AG09319 (cell line): Measurements from ENCODE around the gene BUB1B.
"Not testable (repeated sequence)": the region's sequence is repeated elsewhere in the genome, so short reads cannot be mapped to it uniquely, and the experiment has no call there.

Experiments
- DNase-seq: peaks from one replicate; pipeline ENCODE4 v3.0.0-alpha.2; 2010; ENCODE audit warnings: low read depth; ENCODE audit errors: extremely low read depth
- CTCF ChIP-seq: IDR thresholded peaks from 2 replicates; pipeline ENCODE4 v1.5.1; 2011; ENCODE audit warnings: low read depth, mild to moderate bottlenecking, inconsistent platforms, low read length, moderate library complexity

BUB1B gene

GRCh38 chr15:40130799-40131502 lies 29.9 kb upstream of the BUB1B start:
- no peak for DNase-seq
- TF ChIP-seq CTCF, result no peak

DNA sequence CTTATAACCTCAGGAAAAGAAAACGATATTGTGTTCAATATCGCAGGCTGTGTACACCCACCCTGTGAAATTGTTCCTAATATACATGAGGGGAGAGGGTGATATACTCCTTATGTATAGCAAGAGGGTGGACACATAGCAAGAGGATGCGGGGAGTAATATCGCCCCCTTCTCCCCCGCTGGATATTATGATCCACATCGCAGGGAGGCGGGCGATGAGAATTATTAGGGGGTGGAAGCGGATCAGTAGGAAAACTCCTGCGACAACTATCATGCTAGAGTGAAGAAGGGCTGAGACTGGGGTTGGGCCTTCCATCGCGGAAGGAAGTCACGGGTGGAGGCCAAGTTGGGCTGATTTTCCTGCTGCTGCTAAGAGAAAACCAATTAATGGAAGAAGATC lies 27.3 kb upstream of the BUB1B start:
- no peak for DNase-seq
- no peak for TF ChIP-seq CTCF

DNA sequence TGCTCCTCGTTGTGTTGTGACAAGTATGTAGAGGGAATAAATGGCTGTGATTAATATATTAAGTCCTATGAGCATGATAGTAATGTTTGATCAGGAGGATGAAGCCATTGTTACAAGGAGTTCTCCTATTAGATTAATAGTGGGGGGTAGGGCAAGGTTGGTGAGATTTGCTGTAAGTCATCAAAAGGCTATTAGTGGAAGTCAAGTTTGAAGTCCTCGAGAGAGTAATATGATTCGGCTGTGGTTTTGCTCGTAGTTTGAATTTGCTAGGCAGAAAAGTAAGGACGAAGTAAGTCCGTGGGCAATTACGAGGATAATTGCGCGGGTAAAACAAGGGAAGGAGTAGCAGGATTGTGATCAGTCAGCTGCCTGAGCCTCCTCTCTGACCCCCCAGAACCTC lies 26.0 kb upstream of the BUB1B start:
- no peak for TF ChIP-seq CTCF
- DNase-seq, result no peak

DNA sequence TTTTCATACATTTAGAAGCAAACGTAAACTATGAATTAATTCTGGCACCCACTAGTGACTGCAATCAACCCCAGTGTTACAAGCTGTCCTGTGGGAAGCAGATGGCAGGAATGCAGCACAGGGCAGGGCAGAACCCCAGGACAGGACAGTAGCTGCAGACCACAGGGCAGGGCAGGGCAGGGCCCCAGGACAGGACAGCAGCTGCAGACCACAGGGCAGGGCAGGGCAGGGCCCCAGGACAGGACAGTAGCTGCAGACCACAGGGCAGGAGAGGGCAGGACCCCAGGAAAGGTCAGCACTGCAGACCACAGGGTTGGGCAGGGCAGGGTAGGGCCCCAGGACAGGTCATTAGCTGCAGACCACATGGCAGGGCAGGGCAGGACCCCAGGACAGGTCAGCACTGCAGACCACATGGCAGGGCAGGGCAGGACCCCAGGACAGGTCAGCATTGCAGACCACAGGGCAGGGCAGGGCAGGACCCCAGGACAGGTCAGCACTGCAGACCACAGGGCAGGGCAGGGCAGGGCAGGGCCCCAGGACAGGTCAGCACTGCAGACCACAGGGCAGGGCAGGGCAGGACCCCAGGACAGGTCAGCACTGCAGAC lies 24.9 kb upstream of the BUB1B start:
- DNase-seq, result not testable (repeated sequence)

DNA sequence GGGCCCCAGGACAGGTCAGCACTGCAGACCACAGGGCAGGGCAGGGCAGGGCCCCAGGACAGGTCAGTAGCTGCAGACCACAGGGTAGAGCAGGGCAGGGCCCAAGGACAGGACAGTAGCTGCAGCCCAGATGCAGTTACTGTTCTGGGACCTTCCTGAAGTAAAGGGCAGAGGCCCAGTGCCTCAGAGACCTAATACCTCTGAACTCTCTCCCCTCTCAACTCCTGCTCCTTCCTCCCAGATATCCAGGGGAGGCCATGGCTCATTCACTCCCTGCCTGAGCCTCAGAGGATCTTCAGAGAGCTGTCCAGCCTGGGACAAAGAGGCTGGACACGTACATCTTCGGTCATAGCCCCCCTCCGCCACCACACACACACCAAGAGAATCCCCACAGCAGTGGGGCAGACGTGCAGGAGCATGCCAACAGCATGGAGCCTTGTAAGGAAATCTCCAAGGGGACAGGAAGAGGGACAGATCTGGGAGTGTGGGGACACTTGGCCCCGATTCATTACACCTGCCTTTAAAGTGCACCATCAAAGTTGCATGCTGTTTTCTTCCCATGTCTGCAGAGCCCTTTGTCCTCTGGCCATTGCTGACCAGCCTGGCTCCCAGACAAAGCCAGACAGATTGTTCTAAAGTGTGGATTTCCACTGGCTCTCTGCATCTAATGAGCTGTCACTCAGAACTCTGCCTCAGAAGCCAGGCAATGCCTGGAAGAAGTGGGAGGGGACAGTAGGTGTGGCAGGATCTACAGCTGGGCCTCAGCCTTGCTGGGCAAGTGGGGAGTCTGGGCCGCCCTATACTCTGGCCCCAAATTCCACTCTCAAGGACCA lies 24.2 kb upstream of the BUB1B start:
- TF ChIP-seq CTCF, result no peak
- DNase-seq, result no peak

GRCh38 chr15:40137303-40138200 lies 23.3 kb upstream of the BUB1B start:
- TF ChIP-seq CTCF, result no peak
- DNase-seq, result no peak

DNA sequence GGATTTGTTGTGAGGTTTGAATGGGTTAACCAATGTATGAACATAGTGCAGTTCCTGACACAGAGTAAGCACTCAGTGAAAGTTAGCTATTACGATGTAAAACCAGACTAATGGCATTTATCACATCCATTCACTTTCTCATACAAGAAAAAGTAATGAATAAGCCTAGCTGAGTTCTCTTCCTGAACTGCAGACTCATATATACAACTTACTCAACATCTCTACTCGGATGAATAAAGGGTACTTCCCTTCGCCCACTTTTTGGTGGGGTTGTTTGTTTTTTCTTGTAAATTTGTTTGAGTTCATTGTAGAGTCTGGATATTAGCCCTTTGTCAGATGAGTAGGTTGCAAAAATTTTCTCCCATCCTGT lies 22.7 kb upstream of the BUB1B start:
- not testable (repeated sequence) for DNase-seq
